Endothelial cell of umbilical vein (primary cell): Measurements from ENCODE around the gene NFATC2.

Experiments
- CTCF ChIP-seq, 2 donors: IDR thresholded peaks; 1 replicate in 1 of 2; 2 replicates in 1 of 2; pipeline ENCODE4 v1.5.1; 2011; ENCODE audit warnings: low read length in 2 of 2, mild to moderate bottlenecking in 2 of 2, moderate library complexity in 2 of 2, control low read depth in 1 of 2, inconsistent platforms in 1 of 2, low read depth in 1 of 2; ENCODE audit not compliant: insufficient read depth in 1 of 2; ENCODE audit errors: extremely low read depth in 1 of 2
- MAX ChIP-seq: IDR thresholded peaks from 2 replicates; pipeline ENCODE4 v1.6.1; 2011; ENCODE audit not compliant: insufficient read depth, insufficient read length
- MYC ChIP-seq: IDR thresholded peaks from one replicate; pipeline ENCODE4 v1.6.1; 2011; ENCODE audit warnings: mild to moderate bottlenecking, low read depth, low read length
- POLR2A ChIP-seq: IDR thresholded peaks from 2 replicates; pipeline ENCODE4 v1.6.1; 2012; ENCODE audit warnings: low read depth, mild to moderate bottlenecking, control low read depth, low read length
- POLR2AphosphoS5 ChIP-seq: IDR thresholded peaks from 2 replicates; pipeline ENCODE4 v1.6.1; 2012; ENCODE audit warnings: low read depth, mild to moderate bottlenecking, control low read depth, low read length, moderate library complexity; ENCODE audit not compliant: insufficient read depth

- TF ChIP-seq CTCF (IDR thresholded peaks at IDR 0.05; ENCODE audit: extremely low read depth in 1 of 2, insufficient read depth in 1 of 2, low read depth in 1 of 2, low read length in 2 of 2): no peak
- TF ChIP-seq POLR2A: no peak
- peak; percentile 81 for TF ChIP-seq POLR2AphosphoS5
- TF ChIP-seq MYC: peak; percentile 8
- peak; percentile 55 for TF ChIP-seq MAX
These were observed 159.3 kb downstream of the NFATC2 start for GRCh38 chr20:51382986-51383821.
